HK-2 (cell line): Measurements from ENCODE around the gene PBX4.

Experiments
- DNase-seq: peaks from one replicate; pipeline ENCODE4 v3.0.0-alpha.2; 2018; ENCODE audit not compliant: unreplicated experiment

The PBX4 gene

DNA sequence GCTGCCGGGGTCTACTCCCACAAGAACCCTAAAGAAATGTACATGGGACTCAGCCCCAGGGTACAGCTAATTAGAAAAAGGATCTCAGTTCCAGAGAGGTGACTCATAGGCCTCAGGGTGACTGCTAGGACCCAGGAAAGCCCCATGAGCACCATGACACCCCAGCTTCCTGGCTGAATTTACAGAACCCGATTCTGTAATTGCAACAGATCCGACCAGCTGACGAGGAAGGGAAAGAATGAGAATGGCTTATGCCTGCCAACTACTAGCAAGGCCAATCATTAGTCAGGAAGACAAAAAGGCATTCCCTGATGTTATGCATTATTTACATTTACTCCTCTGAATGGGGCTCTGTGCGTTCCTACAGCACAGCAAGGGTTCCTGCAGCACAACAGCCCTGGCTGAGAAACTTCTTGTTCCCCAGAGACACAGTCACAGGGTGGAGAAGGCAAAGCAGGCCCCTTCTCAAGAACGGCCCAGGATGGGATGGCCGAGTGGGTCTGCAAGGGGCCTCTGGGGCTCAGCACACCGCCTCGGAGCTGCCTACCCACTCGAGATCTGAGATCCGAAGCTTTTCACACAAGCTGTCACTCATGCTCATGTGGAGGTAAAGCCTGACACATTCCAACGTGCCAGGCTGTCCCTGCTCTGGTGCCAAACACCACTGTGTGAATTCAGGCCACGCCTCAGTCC lies 27.2 kb downstream of the PBX4 start:
- DNase-seq, result peak; percentile 71

DNA sequence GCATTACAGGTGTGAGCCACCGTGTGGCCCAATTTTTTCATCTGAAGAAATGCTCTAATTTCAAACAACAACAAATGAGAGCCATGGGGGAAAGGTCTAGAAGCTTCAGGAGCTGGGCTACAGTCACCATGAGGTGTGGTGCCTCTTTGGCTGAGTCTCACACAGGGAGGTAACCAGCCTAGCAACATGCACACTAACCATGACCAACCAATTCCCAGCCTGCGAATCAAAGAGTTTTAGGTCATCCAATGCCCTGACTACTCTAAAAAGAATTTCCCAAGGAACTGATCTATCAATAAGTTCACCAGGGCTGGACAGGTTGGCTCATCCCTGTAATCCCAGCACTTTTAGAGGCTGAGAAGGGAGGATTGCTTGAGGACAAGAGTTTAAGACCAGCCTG lies 29.9 kb downstream of the PBX4 start:
- DNase-seq, result no peak

DNA sequence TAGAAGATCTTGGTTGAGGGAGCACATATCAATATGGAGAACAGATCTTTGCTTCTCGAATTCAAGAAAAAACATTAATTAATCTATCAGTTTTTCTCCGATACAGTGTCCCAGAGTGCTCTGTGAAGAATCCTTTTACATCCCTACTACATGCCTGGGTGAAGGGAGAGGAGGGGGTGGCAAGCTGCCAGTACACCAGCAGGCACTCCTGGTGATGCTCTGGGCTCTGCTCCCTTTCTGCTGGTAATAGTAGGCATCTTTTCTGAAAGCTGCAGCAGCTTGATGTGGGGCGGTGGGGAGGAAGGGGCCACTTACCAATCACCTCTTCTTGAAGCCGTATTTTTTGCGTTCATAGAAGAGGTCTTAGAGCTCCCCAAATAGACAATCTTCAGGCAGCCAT lies 30.7 kb downstream of the PBX4 start:
- no peak for DNase-seq

DNA sequence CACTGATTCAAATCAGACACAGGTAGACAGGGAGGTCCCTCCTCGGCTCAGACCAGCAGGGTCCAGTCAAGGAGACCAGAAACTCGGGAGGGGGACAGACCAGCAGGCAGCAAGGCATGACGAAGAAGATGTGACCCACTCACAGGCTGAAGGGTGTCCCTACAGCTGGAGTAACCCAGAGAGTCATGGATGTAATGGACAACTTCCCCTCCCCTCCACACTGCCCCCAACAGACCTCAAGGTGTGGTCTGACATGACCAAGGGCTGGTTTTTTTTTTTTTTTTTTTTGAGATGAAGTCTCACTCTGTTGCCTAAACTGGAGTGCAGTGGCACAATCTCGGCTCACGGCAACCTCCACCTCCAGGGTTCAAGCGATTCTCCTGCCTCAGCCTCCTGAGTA lies 34.1 kb downstream of the PBX4 start:
- no peak for DNase-seq

DNA sequence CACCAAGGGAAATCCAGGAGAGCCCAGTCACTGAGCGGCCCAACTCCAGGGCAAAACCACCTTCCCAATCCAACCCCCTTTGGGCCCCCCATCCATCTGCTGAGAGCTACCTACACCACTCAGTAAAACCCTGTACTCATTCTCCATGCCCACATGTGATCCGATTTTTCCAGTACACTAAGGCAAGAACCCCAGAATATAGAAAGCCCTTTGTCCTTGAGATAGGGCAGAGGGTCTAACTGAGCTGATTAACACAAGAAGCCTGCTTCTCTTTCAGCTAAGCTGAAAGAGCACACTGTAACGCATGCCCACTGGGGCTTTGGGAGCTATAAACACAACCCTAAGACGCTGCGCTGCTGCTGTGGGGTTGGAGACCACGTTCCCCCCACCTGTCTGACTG lies 36.0 kb downstream of the PBX4 start:
- DNase-seq, result no peak

DNA sequence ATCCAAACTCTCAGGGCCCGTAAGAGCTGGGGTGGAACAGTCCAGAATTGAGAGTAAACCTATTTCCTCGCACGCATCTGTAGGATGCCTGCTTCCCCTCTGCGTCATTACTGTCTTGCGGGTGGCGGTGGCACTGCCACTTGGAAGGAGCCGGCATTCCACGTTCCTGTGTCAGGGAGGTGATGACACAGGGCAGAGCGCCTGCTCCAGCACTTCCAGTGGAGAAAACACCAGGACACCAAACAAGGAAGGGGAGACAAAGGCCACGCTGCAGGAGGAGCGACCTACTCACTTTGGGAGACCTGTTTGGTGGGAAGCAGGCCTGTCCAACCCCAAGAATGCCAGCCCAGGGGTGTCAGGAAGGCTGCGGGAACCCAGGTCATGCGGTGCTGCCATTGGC lies 37.1 kb downstream of the PBX4 start:
- DNase-seq, result no peak

DNA sequence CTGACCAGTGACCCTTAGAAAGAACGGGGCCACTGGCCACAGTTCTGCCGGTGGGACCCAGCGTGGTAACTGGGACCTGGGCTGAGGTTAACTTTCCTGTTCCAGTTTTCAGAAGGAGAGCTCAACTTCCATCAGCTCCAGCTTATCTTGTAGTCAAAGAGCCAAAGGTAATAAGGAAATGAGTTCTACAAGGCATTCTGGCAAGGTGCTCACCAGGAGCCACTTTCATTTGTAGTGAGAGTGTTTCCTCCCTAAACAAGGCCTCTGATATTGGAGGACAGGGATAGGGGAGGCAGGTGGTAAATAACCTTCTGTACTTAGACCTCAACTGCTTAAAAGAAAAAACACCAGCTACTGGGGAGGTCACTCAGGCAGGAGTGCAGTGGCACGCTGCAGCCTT lies 38.1 kb downstream of the PBX4 start:
- DNase-seq, result no peak

DNA sequence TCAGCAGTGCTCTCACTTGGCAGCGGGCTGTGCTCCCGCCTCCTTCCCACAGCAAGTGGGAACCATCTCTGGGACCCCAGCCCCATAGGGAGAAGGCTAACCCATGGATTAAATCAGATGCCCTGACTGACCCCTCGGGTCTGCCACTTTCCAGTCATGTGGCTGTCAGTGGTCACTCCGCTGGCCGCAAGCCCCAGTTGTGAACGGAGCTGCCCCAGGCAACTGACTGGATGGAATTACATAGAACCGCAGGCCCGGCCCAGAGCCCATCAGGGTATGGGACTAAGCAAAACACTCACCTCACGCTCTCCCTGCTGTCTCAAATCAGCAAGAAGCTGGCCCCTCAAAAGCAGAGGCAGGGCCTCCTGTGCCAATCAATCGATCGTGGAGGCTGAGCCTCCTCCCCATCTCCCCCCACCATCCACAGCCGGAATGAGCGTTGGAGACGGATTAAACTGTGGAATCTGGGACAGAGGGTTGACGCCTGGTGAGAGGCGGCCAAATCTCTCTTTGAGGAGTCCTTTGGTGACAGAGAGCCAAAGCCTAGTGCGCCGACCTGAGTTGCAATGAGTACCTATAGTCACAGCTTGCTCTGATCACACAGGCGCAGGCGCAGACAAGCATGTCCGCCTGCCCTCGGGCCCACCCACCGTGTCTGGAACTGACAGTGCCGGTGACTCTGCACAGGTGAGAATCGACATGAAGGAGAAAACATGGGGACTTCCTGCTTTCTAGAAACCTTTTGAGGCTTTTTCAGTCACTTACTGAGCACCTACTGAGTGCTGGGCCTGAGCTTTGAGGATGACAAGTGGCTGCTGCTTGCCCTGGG lies 38.7 kb downstream of the PBX4 start:
- no peak for DNase-seq

DNA sequence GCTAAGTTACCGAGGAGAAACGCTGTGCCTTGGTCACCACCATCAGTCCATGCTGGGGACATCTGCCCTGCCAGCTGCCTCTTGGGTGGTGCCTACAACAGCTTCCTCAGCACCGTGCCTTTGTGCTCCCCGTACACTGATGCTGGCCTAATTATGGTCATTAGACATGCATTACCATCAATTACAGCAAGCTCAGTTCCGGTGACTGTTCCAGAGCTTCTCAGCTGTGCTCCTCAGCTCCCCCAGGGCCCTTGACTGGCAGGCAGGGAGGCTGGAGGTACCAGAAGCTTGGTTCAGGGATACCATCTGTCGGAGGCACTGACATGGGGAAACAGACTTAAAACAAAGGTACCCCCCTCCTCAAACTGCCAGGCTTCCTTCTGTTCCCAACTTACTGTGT lies 40.2 kb downstream of the PBX4 start:
- DNase-seq, result no peak

DNA sequence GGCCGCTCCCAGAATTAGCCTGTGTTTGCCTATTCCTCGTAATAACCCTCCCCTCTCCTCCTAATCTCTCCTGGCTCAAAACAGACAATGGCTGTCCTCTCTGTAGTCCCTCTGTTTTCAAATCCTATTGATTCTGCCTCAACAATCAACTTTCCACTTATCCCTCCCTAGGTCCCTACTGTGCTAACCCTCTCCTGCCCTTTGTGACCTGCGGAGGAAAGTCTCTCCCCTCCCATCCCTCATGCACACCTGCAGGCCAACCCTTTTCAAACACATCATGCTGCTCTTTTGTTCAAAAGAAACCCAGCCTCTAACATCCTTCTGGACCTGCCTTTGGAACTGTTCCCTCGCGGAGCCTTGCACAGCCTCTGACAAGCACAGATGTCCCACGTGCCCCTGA lies 43.1 kb downstream of the PBX4 start:
- DNase-seq, result no peak

DNA sequence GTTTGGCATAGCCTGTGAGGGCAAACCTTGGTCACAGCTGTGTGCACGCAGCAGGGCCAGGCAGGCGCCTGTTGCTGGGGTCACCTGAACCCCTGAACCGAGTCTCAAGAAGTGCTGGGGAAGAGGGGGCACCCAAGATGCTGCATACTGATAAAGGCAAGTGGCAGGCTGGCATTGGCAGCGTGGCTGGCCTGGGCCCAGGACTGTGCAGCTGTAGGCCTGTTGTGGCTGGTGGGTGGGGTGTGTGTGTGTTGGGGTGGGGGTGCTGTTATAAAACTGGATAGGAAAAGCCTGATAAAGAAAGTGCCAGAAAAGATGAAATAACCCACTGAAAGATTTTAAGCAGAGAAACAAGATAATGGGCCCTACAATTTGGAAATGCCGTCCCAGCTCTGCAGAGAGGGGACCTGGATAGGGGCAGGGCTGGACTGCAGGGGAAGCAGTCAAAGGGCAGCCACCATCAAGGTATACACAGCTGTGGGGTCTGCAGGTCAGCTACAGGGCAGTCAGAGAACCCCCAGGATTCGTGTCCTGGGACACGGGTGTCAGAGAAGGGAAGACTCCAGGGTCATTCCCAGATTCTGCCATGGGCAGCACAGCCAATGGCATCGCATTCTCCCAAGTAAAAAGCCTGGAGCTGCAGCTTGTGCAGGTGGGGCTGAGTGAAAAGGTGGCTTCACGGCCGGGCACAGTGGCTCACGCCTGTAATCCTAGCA lies 47.3 kb downstream of the PBX4 start:
- DNase-seq, result no peak

DNA sequence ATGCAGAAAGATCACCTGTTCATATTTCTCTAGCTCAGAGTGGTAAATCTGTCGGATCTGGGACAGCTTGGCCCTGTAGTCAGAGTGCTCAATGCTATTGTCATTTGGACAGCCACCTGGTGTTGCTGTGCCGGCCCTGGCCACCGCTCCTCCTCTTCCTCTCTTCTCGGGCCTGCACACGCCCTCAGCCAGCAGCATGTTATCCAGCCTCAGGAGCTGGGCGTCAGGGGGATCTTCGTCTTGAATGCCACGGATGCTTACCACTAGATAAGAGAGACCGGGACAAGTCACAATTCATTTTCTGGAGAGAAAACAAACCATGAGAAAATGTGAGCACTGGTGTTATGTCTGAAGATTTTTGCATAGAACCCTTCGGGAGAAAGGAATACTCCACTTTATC lies 47.9 kb downstream of the PBX4 start:
- DNase-seq, result no peak

DNA sequence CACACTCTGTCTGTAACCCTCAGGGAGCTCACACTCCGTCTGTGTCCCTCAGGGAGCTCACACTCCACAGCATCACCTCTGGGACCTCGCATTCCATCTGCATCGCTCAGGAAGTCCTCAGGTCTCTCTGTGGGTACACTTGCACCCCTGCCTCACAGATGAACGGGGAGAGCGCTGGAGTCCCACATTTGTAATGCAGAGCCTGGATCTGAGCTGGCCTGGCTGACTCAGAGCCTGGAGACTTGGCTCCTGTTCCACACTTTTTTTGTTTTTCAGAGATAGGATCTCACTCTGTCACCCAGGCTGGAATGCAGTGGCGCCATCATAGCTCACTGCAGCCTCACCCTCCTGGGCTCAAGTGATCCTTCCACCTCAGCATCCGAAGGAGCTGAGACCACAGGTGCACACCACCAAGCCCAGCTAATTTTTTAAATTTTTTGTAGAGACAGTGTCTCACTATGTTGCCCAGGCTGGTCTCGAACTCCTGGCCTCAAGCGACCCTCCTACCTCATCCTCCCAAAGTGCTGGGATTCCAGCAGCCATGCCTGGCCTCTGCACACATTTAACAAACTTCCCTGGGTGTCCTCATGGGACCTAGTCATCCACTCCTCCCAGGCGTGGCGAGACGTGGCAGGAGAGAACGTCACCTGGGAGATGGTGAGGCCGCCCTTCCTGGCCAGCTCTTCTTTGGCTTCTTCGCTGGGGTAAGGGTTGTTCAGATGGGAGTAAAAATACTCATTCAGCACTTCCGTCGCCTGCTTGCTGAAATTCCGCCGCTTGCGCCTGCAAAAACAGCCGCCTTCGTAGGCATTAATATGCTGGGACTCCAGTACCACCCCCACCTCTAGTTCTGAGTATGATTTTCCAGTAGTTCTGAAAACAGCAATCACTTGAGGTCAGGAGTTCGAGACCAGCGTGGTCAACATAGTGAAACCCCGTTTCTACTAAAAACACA lies 49.4 kb downstream of the PBX4 start:
- DNase-seq, result no peak

DNA sequence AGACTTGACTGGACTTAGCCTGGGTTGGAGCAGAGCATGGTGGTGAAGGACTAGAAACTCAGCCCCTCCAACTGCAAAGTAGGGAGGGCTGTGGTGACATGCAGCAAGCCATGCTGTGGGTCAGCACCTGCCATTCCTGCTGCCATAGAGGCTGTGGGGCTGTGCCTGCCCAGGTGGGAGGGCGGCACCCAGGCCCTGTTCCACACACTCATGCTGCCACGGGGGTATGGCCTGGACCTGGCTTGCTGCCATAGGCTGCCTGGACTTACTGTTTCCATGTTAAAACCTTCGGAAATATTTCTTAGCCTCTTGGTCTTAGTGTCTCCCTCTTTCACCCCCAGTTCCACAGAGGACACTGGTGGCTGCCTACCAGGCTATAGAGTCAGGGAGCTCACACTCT lies 51.1 kb downstream of the PBX4 start:
- DNase-seq, result no peak

DNA sequence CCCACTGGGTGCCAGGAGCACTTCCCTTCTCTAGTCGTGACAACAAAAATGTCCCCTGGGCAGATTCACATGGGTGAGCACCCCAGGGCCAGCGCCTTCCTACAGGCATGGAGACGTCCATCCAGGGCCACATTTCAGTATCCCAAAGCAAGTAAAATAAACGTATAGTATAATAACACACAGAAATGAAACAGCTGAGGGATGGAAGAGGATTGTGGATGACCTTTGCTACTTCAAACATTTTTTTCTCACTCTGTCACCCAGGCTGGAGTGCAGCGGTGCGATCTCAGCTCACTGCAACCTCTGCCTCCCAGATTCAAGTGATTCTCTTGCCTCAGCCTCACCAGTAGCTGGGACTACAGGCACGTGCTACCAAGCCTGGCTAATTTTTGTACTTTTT lies 52.2 kb downstream of the PBX4 start:
- no peak for DNase-seq

DNA sequence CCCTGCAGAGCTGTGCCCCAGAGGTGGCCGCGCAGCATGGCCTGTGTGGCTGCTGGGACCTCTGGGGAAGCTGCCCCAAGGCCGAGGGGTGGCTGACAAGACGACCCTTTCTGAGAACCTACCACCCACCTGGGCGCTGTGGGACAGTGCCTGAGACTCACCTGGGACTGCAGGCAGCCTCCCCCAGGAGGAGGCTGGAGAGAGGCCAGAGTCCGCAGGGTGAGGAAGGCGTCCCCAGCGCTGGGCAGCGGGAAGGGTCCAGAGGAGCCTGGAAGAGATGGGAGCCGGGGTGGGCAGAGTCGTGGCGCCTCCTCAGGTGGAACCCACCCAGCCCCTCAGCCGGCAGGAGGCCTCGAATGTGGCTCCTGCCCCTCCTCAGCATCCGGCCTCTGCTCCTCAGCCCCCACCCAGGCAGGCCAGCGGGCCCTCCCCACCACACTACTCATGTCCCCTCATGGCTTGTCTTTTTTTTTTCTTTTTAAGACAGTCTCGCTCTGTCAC lies 55.1 kb downstream of the PBX4 start:
- no peak for DNase-seq

DNA sequence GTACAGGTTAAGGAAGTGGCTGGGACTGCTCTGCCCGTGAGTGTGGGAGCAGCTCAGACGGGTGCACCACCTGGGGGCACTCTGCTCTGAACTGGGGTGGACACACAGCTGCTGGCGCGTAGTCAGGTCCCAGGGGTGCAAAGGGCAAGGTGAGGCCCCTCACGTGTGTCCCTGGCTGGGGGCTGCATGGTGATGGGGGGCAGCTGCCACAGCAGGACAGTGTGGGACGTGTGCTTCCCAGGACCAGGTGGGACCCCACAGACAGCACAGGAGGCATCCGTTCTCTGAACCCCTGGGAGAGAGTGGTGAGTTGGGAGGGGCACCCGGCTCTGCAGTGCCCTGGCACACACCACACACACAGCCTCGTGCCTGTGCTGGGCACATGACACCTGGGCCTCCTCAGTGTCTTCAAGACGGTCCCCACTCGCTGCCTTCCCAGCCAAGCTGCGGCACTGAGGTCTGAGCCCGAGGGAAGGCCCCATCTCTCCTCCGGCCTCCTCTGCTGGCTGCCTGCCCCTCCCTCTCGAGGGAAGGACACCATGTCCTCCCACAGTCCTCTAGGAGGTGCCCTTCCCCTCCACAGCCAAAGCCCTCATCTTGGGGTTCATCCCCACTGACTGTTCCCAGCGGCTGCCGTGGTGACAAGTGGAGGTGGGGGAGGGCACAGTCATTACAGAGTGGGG lies 55.7 kb downstream of the PBX4 start:
- DNase-seq, result no peak

DNA sequence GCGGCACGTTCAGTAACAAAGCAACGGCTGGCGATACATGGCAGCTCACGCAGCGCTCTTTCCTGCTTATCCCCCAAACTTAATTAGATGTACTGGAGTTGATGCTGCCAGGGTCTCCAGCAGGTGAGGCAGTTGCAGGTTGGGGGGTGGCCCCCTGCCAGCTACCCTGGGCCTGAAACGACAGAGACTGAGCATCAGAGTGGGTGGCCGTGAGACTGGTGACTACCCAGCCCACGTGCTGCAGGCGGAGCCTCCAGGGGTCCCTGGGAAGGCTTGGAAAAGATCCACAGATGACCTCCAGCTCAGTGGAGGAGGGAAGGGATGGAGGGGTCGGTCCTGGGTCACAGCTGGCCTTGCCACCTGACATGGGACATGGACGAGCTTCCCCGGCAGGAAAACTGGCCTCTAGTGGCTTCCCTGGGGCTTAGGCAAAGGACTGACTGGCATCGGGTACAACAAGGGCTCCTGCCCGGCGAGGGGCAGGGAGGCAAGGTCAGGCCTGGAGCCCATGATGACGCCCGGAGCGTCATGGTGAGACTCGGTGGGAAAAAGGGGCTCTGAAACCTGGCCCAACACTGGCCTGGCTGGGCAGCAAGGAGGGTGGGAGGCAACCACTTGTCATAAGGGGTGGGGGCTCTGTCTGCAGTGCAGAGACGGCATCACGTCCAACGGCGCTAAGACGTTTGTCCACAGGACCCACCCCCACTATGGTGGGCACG lies 56.4 kb downstream of the PBX4 start:
- no peak for DNase-seq

DNA sequence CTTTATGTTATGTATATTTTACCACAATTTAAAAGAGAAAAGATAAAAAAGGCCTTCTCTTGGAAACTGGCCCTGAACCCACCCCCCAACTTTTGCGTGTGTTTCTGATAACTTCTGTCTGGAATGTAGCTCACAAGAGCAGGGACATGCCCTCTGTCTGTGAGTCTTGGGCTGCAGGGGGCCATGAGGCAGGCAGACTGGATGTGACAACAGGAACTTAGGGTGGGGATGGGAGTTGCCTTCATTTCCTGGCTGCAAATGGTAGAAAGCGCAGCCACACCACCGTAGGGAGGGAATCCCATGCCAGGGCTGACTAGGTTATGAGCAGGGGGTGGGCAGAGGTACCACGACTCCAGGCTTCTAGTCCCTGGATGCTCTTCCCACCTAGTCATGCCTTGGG lies 58.6 kb downstream of the PBX4 start:
- no peak for DNase-seq

DNA sequence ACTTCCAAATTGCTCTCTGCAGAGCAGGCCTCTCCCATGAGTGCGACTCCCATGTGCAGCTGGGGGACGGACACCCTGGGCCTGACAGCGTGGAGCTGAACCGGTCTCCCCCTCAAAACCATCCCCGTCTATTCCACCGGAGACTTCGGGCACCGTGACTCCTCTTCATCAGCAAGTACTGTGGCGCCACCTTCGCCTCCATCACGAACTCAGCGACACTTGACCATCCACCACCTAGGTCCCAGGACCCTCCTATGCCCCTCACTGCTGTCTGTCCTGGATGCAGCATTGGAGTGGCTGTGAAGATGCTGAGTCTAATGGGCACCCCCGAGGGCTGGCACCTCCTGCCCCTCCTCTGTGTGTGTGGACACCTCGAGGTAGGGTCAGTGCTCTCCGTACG lies 59.9 kb downstream of the PBX4 start:
- no peak for DNase-seq
